NCI-H460 (cell line): ENCODE results near the gene ANKRD10. TPM values are rescaled to one million over a fixed set of nuclear protein-coding genes. Genes with fewer than 3 reads are reported as not detected.

ENCODE experiments used
- DNase-seq: peaks from one replicate; pipeline ENCODE4 v3.0.0-alpha.2; 2016; ENCODE audit warnings: low read depth; ENCODE audit errors: extremely low read depth
- total RNA-seq: library from RNA; depleted of rRNA; stranded (reverse); fragments of >200 nt; shearing (Covaris generic); gene quantifications from 2 replicates; pipeline ENCODE4 v1.2.3, GENCODE V29; 2014

The ANKRD10 gene
- total RNA-seq, 1 experiment from 2014 or later: 51.5 TPM

GRCh38 chr13:110916301-110917142 is 1.7 kb upstream of the ANKRD10 start:
- peak; percentile 15 for DNase-seq

GRCh38 chr13:110915874-110916206 is 971 bp upstream of the ANKRD10 start:
- DNase-seq: no peak

DNA sequence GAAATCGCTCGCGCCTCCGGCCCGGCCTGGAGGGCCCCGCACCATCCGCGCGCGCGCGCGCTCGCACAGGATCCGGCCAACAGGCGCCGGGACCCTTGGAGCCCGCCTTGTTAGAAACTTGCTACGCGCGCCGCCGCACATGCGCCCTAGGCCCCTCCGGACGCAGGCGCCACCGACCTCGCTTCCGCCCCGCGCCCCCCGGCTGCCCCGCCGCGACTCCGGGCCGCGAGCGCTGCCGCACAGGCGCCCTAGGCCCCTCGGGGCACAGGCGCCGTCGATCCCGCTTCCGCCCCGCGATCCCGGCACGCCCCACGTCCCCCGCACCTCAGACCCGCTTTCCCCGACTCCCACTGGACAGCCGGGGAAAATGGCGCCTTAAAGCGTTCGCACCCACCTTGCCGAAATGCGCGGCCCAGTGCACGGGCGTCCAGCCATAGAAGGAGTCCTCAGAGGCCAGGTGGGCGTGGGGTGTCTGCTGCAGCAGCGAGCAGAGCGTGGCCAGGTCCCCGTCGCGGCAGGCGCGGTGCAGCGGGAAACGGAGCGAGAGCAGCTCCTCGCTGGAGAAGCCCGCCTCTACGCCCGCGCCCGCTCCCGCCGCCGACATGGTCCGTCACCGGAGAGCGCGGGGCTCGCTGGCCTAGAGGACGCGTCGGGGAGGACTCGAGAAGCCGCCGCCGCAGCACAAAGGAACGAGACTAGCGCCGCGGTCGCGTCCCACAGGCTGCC is 375 bp downstream of the ANKRD10 start:
- DNase-seq: peak; percentile 50

GRCh38 chr13:110914081-110914330 is 863 bp downstream of the ANKRD10 start:
- DNase-seq: no peak

GRCh38 chr13:110913322-110914080 is 1.4 kb downstream of the ANKRD10 start:
- DNase-seq: no peak

DNA sequence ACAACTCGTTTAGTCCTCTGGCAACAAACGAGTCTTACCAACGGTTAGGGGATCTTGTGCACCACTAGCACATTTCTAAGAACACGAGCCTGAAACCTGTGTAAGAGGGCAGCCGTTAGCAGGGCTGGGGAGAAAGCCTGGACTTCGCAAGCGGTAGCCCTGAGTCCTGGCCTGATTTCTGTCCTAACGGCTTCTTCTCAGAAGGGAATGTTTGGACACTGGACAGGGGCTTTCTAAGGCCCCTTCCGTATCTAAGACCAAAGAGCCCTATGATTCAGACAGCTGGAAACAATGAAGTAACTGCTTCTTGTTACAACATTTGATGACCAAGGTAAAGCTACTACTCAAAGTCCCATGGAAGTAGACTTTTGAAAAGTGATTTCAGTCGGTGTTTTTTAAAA is 2.2 kb downstream of the ANKRD10 start:
- no peak for DNase-seq

GRCh38 chr13:110911880-110912279 is 3.0 kb downstream of the ANKRD10 start:
- DNase-seq: no peak

DNA sequence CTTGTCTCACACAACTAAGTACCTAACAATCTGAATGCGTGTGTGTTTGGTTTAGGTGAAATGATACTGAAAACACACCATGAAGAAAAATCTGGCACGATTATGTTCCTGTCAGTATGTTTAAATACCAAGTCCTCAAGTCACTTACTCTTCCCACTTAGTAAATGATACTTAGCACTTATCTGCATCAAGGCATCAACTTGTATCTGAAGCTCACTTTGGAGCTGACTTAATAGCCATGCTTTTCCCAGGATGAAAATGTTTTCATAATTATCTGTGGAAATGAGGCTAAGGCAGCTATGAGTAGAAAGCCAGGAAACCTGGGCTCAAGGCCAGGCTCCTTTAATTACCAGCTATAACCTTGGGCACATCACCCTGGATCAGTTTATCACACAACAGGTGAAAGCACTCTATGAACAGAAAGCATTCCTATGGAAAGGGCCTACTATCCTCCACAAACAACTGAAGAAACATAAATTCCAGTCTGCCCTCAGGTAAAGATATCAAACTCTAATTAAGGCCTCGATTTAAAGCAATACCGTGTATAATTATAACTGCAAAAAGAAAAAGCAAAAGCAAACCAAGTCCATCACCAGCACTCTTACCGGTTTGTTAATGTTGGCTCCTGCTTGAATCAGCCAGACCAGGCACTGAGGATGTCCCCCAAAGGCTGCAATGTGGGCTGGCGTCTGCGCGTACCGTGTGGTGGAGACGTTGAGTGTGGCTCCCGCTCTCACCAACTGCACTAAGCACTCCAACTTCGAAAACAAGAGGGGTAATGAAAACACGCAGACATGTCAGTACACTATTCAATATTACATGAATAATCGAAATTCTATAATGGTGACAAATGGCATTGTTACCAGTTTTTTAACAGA is 4.6 kb downstream of the ANKRD10 start:
- DNase-seq: no peak

- DNase-seq: peak; percentile 20
Measured at GRCh38 chr13:110907951-110908898, 6.6 kb downstream of the ANKRD10 start.

DNA sequence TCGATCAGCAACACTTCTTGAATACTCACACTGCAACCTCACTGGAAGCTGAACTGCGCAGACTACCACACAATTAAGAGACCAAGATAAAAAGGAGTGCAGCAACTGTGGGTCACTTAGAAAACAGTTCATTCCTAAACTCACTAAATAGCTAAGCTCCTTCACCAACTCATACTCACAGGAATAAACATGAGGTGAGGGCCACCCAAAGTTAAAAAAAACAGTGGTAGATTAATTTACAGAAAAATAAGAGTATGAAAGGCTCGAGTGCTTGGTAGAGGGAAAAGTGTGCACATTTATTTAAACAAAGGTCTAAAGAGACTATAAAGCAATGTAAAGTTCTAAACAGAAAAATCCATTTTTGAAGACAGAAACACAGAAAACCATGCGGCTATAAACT is 7.6 kb downstream of the ANKRD10 start:
- no peak for DNase-seq

- DNase-seq: no peak
Measured at GRCh38 chr13:110904748-110905147, 10.1 kb downstream of the ANKRD10 start.

- DNase-seq: no peak
Measured at GRCh38 chr13:110902370-110902769, 12.5 kb downstream of the ANKRD10 start.

DNA sequence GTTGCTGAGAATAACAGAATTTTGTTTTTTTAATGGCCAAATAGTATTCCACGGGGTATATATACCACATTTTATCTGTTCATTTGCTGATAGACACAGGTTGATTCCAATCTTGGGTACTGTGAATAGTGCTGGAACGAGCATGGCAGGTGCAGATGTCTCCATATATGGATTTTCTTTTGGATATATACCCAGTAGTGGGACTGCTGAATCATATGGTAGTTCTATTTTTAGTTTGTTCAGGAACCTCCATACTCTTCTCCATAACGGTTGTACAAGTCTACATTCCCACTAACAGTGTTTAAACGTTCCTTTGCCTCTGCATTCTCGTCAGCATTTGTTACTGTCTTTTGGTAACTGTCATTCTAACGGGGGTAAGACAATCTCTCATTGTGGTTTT is 17.3 kb downstream of the ANKRD10 start:
- no peak for DNase-seq

GRCh38 chr13:110897014-110897413 is 17.9 kb downstream of the ANKRD10 start:
- no peak for DNase-seq

DNA sequence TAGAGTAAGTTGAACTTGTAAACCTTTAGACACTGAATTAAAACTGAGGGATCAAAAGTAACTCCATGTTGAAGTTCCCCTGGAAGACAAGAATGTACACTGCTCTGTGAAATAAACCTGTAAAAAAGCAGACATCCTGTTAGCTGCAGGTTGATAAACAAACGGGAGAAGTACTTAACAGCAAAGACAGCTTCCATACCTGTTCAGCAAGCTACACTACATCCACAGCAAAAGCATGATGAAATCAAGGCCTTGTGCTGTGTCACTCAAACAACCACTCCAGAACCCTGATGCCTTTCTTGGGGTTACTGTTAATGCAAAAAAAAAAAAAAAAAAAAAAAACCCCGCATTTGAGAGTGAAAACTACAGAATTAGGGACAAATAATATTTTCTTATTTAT is 20.8 kb downstream of the ANKRD10 start:
- DNase-seq: no peak

DNA sequence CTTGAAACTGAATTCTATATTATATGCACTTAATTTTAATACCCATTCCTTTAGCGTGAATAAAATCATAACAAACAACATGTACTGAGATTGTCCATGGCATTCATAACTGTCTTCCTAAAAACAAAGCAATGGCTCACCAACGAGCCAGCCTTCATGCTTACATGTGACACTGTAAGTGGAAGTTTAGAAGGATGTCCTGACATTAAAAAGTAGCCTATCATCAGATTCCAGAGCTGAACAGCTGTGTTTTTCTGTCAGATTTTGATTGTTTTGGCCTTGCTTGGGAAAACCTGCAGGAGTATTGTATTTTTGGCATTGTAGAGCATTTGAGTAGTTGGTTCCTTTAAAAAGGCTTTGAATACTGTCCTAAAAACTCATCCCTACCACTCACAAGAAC is 21.3 kb downstream of the ANKRD10 start:
- DNase-seq: no peak

GRCh38 chr13:110890279-110891165 is 24.3 kb downstream of the ANKRD10 start:
- DNase-seq: no peak

DNA sequence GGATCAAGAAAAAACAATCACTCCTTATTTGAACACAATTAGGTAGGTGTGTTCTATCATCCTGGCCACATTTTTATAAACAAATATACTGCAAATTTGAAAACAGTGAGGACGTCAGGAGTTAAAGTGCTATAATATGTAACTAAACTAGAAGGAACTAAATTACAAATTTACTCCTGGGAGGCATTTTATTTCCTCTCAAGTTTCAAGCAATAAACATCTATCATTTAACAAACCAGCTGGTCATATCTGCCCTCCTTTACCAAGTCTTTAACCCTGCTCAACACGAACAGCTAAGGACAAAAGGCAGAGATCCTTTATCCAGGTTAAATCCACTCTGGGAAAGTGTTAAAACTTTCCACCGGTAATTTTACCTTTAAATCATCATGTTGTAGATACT is 26.5 kb downstream of the ANKRD10 start:
- no peak for DNase-seq
